Prostate gland (tissue), 2 donors: Measurements from ENCODE around the gene TRIM72.

Experiments
- POLR2A ChIP-seq: fragments of 450-650 bp; IDR thresholded peaks from one replicate; pipeline ENCODE4 v1.6.1; 2016; ENCODE audit warnings: antibody characterized with exemption, mild to moderate bottlenecking
- TF ChIP-seq, protein P1 (sequence below), 4 experiments: fragments of 200-600 bp in 2 of 4; fragments of 450-650 bp in 2 of 4; sonication (generic) in 2 of 4; IDR thresholded peaks; 1 replicate in 3 of 4; 2 replicates in 1 of 4; pipeline ENCODE4 v1.5.1; 2016 to 2019; ENCODE audit warnings: antibody characterized with exemption in 4 of 4, mild to moderate bottlenecking in 2 of 4, moderate library complexity in 2 of 4

GRCh38 chr16:31273676-31274075 lies 59.8 kb downstream of the TRIM72 start:
- TF ChIP-seq, protein P1, sequence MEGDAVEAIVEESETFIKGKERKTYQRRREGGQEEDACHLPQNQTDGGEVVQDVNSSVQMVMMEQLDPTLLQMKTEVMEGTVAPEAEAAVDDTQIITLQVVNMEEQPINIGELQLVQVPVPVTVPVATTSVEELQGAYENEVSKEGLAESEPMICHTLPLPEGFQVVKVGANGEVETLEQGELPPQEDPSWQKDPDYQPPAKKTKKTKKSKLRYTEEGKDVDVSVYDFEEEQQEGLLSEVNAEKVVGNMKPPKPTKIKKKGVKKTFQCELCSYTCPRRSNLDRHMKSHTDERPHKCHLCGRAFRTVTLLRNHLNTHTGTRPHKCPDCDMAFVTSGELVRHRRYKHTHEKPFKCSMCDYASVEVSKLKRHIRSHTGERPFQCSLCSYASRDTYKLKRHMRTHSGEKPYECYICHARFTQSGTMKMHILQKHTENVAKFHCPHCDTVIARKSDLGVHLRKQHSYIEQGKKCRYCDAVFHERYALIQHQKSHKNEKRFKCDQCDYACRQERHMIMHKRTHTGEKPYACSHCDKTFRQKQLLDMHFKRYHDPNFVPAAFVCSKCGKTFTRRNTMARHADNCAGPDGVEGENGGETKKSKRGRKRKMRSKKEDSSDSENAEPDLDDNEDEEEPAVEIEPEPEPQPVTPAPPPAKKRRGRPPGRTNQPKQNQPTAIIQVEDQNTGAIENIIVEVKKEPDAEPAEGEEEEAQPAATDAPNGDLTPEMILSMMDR (IDR thresholded peaks at IDR 0.05), result no peak
- TF ChIP-seq POLR2A, result no peak
